MG63 (cell line): ENCODE data around the gene SAA4. TPM values are rescaled to one million over a fixed set of nuclear protein-coding genes. Genes with fewer than 3 reads are reported as not detected.
"Not testable (repeated sequence)": the region's sequence is repeated elsewhere in the genome, so short reads cannot be mapped to it uniquely, and the experiment has no call there.

Experiments
- DNase-seq: peaks from one replicate; pipeline ENCODE4 v3.0.0-alpha.2; 2020
- H3K27me3 ChIP-seq: fragments of 250-450 bp; sonication (Bioruptor Pico); 2 replicates; pipeline ENCODE4 v1.5.1; 2020; ENCODE audit warnings: mild to moderate bottlenecking, moderate library complexity
- H3K36me3 ChIP-seq: fragments of 250-450 bp; sonication (Bioruptor Pico); 2 replicates; pipeline ENCODE4 v1.5.1; 2020; ENCODE audit warnings: mild to moderate bottlenecking, moderate library complexity
- H3K4me3 ChIP-seq: fragments of 250-450 bp; sonication (Bioruptor Pico); 2 replicates; pipeline ENCODE4 v1.5.1; 2020; ENCODE audit warnings: mild to moderate bottlenecking, moderate library complexity
- H3K9me3 ChIP-seq: fragments of 250-450 bp; sonication (Bioruptor Pico); 2 replicates; pipeline ENCODE4 v1.5.1; 2020; ENCODE audit warnings: mild to moderate bottlenecking, moderate library complexity
- total RNA-seq: library from RNA; depleted of rRNA; stranded (reverse); fragments of >200 nt; shearing (Covaris generic); gene quantifications from 2 replicates; pipeline ENCODE4 v1.2.3, GENCODE V29; 2014; ENCODE audit warnings: low replicate concordance; rRNA removed

The SAA4 gene
- total RNA-seq, 1 experiment from 2014 or later: not detected

GRCh38 chr11:18222814-18223421 lies 13.7 kb downstream of the SAA4 start:
- DNase-seq: no peak
- no peaks in the 10 kb centered on the region for H3K9me3 ChIP-seq
- no peaks in the 10 kb centered on the region for H3K27me3 ChIP-seq
- H3K36me3 ChIP-seq: no peaks in the 10 kb centered on the region
- no peak overlapping the region for H3K4me3 ChIP-seq

DNA sequence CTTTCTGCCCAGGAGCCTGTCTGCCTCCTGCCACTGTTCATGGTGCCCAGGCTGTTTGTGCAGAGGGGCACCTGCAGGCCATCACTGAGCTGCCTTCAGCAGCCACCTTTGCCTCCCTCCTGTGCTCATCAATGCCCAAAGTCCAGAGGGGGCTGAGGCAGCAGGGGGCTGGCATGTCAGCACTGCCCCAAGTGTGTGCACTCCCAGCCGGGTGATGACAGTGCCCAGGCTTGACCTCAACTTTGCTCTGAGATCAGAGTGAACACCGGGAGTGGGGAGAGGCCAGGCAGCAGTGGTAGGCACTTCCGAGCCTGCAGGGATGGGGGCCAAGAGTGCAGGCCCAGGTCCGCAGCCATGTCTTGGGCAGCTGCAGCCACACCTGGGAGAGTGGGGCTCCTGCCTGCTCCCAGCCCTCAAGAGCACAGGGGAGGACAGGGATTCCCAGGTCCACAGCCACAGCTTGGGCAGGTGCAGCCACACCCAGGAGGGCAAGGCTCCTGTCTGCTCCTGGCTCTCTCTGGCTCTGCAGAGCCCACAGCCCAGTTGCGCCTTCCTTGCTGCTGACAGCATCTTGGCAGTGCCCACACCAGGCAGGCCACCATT lies 15.2 kb downstream of the SAA4 start:
- H3K36me3 ChIP-seq: no peaks in the 10 kb centered on the region
- no peak for DNase-seq
- no peaks in the 10 kb centered on the region for H3K27me3 ChIP-seq
- H3K4me3 ChIP-seq: no peak overlapping the region
- no peaks in the 10 kb centered on the region for H3K9me3 ChIP-seq

DNA sequence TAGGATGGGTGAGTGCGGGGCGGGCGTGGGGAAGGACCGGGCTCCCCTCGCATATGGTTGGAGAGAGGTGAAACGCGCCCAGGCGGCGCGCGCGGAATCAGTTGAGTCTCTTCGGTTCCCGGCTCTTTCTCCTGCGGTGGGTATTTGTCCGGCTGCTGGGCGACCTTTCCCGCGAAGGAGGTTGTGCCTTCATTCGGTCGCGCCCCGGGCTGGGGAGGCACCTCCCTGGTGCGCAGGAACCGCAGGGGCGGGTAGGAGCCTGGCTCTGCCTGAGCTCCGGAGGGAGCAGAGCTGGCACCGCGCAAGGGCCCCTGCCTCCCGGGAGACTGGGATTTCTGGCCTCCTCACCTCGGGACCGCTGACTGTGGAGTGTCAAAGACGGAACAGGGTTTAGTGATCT lies 27.5 kb downstream of the SAA4 start:
- Histone ChIP-seq H3K27me3 (no peaks in the 10 kb centered on the region), H3K9me3 (no peaks in the 10 kb centered on the region), H3K4me3 (no peak overlapping the region), H3K36me3 (no peaks in the 10 kb centered on the region)
- DNase-seq: no peak

GRCh38 chr11:18204771-18205170 lies 31.8 kb downstream of the SAA4 start:
- no peak for DNase-seq
- no peaks in the 10 kb centered on the region for H3K27me3 ChIP-seq
- no peaks in the 10 kb centered on the region for H3K36me3 ChIP-seq
- H3K9me3 ChIP-seq: no peaks in the 10 kb centered on the region
- H3K4me3 ChIP-seq: no peak overlapping the region

GRCh38 chr11:18204220-18204619 lies 32.4 kb downstream of the SAA4 start:
- Histone ChIP-seq H3K9me3 (no peaks in the 10 kb centered on the region), H3K4me3 (no peak overlapping the region), H3K27me3 (no peaks in the 10 kb centered on the region), H3K36me3 (no peaks in the 10 kb centered on the region)
- no peak for DNase-seq

DNA sequence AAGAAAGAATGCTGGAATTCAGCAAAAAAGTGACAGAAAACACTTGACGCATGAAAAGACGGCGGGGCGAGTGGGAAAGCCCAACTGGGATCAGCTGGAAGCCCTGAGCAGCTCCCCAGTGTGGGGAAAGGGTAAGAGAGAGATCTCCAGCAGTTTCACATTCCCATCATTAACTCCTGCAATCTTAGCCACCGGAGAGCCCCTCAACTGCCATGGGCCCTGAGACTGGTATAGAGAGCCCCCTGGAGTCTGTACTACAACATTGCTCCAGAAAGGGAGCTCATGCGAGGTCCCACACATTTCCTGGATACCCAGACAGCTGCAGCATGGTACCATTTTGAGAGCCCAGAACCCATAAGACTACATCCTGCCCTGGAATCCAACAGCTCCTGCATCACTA lies 32.9 kb downstream of the SAA4 start:
- Histone ChIP-seq H3K36me3 (no peaks in the 10 kb centered on the region), H3K27me3 (no peaks in the 10 kb centered on the region)
- DNase-seq: no peak

DNA sequence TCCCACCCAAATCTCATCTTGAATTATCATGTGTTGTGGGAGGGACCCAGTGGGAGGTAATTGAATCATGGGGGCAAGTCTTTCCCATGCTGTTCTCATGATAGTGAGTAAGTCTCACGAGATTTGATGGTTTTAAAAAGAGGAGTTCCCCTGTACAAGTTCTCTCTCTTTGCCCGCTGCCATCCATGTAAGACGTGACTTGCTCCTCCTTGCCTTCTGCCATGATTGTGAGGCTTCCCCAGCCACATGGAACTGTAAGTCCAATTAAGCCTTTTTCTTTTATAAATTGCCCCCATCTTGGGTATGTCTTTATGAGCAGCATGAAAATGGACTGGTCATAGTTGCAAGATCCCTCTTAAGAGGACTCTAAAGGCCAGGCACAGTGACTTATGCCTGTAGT lies 38.9 kb downstream of the SAA4 start:
- H3K9me3 ChIP-seq, H3K36me3 ChIP-seq, DNase-seq, H3K27me3 ChIP-seq, H3K4me3 ChIP-seq: not testable (repeated sequence)

More for the DNA sequence above, 32.9 kb downstream of the SAA4 start:
- Histone ChIP-seq H3K4me3 (no peak overlapping the region), H3K9me3 (no peaks in the 10 kb centered on the region)

GRCh38 chr11:18196532-18196931 lies 40.1 kb downstream of the SAA4 start:
- H3K4me3 ChIP-seq: no peak overlapping the region
- H3K27me3 ChIP-seq: 0 out of 2 replicates have a peak, but pooled peaks cover 3% of the 10 kb centered on the region
- no peak for DNase-seq
- H3K9me3 ChIP-seq: no peaks in the 10 kb centered on the region
- no peaks in the 10 kb centered on the region for H3K36me3 ChIP-seq

DNA sequence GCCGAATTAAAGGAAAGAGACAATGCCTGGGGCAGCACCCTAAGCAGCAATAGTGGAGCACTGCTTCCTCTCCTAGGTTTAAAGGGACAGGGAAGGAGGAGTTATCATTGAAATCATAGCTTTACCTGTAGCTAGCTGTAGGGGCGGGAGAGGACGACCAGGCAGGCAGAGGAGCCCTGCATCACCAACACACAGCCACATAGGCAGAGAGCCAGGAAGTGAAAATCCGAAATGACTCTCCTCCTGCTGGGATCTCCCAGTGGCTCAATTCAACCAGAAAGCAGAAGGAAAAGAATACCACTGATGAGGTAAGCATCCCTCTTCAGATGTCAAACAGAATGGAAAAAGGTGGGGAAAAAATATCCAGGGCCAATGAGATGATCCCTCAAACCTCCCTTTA lies 43.6 kb downstream of the SAA4 start:
- no peak for DNase-seq
- H3K9me3 ChIP-seq: no peaks in the 10 kb centered on the region
- H3K4me3 ChIP-seq: no peak overlapping the region
- no peaks in the 10 kb centered on the region for H3K36me3 ChIP-seq
- H3K27me3 ChIP-seq: 0 out of 2 replicates have a peak, but pooled peaks cover 3% of the 10 kb centered on the region

DNA sequence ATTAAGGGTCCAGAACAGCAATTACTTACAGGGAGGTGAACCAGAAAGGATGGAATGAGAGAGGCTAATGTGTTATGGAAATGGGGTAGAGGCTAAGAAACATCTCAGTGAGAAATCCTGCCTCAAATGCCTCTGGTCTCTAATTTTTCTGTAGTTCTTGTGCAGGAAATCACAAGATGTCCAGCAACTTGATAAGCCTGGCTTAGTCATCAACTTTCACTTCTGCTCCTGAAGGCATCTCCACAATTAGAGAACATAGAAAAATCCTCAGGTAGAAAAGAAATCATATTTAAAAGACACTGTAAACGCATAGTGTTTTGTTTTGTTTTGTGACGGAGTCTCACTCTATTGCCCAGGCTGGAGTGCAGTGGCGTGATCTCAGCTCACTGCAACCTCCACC lies 45.2 kb downstream of the SAA4 start:
- Histone ChIP-seq H3K4me3 (no peak overlapping the region), H3K9me3 (no peaks in the 10 kb centered on the region), H3K36me3 (no peaks in the 10 kb centered on the region), H3K27me3 (0 out of 2 replicates have a peak, but pooled peaks cover 3% of the 10 kb centered on the region)
- DNase-seq: no peak

GRCh38 chr11:18189476-18190245 lies 46.9 kb downstream of the SAA4 start:
- H3K36me3 ChIP-seq, DNase-seq, H3K27me3 ChIP-seq, H3K9me3 ChIP-seq, H3K4me3 ChIP-seq: not testable (repeated sequence)

- H3K27me3 ChIP-seq: 0 out of 2 replicates have a peak, but pooled peaks cover 3% of the 10 kb centered on the region
- H3K9me3 ChIP-seq: no peaks in the 10 kb centered on the region
- H3K36me3 ChIP-seq: no peaks in the 10 kb centered on the region
- no peak overlapping the region for H3K4me3 ChIP-seq
- DNase-seq: no peak
These were observed 47.8 kb downstream of the SAA4 start for GRCh38 chr11:18188796-18189195.

Other genes with a start within 250 kb of the SAA4 start
- gene SERGEF, start 223.8 kb downstream of the SAA4 start, total RNA-seq: 14.0 and 19.0 TPM in 2 replicates
- gene TPH1, start 190.5 kb downstream of the SAA4 start, total RNA-seq: 0.15 TPM in 1 of 2 replicates, not detected in the other
- gene SAAL1, start 130.7 kb downstream of the SAA4 start, total RNA-seq: 24.8 and 26.6 TPM in 2 replicates
- not detected in 2 replicates for gene MRGPRX3, start 104.2 kb downstream of the SAA4 start, total RNA-seq
- not detected in 2 replicates for gene MRGPRX4, start 64.0 kb downstream of the SAA4 start, total RNA-seq
- 0.43 and 0.84 TPM in 2 replicates for gene SAA2, start 11.9 kb upstream of the SAA4 start, total RNA-seq
- not detected in 2 replicates for gene SAA1, start 29.5 kb upstream of the SAA4 start, total RNA-seq
- gene HPS5, start 85.3 kb upstream of the SAA4 start, total RNA-seq: 13.2 and 41.2 TPM in 2 replicates
- 46.7 and 60.7 TPM in 2 replicates for gene GTF2H1, start 85.8 kb upstream of the SAA4 start, total RNA-seq
- 319 TPM in 2 replicates for gene LDHA, start 157.8 kb upstream of the SAA4 start, total RNA-seq
- gene LDHC, start 175.5 kb upstream of the SAA4 start, total RNA-seq: 1.2 TPM in 1 of 2 replicates, not detected in the other
- not detected in 2 replicates for gene LDHAL6A, start 219.1 kb upstream of the SAA4 start, total RNA-seq